ENCODE results near the gene MIA3. TPM values are rescaled to one million over a fixed set of nuclear protein-coding genes. Genes with fewer than 3 reads are reported as not detected.

MIA3 gene
- total and polyA plus RNA-seq, 9 of the 15 experiments (the other 6 are each of a cell fraction or from before 2014, with no cell fraction given) = 21.6 to 89.4 (median 40.8) TPM

DNA sequence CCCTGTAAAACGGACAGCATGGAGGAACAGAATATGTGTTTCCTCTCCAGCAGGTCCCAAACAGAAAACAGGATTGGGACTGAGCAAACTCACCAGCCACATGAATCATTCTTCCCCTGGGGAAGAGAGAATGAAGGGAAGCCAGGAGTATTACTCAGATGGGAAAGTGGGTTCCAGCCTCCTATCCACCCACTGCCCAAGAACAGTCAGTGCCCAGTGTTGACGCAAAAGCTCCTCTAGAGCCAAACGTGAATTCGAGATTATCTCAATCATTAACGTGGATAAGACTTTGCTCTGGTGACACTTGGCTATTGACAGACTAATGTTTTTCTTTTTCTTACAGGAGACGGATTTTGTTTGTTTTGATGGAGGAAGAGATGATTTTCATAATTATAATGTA lies 9.3 kb downstream of the MIA3 start:
- Histone ChIP-seq H4K20me1 (replicated peaks; ENCODE audit: control insufficient read depth, insufficient read depth, low read length) (no peaks in the 10 kb centered on the region), H3K9me1 (ENCODE audit: control insufficient read depth, insufficient read depth, low read length) (no peaks in the 10 kb centered on the region), H3K4me1 (replicated peaks in 1 of 2; ENCODE audit: control insufficient read depth in 2 of 2, insufficient read depth in 2 of 2, low read length in 2 of 2) (no peaks in the 10 kb centered on the region), H3K79me2 (ENCODE audit: control insufficient read depth, insufficient read depth, low read length) (no peaks in the 10 kb centered on the region), H3K4me3 (no peak overlapping the region), H3K9me3 (replicated peaks; ENCODE audit: control insufficient read depth, insufficient read depth, low read depth, low read length) (no peaks in the 10 kb centered on the region), H3K27ac (ENCODE audit: extremely low read depth, low read depth, low read length) (no peak overlapping the region), H2AFZ (ENCODE audit: low read depth, low read length) (no peak overlapping the region), H3K9ac (ENCODE audit: insufficient read depth in 1 of 2, low read depth in 2 of 2, low read length in 2 of 2) (no peak overlapping the region), H3K36me3 (ENCODE audit: control insufficient read depth, insufficient read depth, low read length) (peaks cover 94% of the 10 kb centered on the region), H3K27me3 (ENCODE audit: control insufficient read depth in 2 of 2, insufficient read depth in 2 of 2, low read length in 2 of 2) (no peaks in the 10 kb centered on the region), H3K4me2 (ENCODE audit: insufficient read depth, low read length) (no peak overlapping the region)
- CTCF ChIA-PET (ENCODE audit: low intra/inter-chr PET ratio) = no interaction called here
- DNase-seq (ENCODE audit: extremely low read depth in 1 of 4, low spot score in 3 of 4) (no peak), FAIRE-seq (no peak), ATAC-seq (no peak)
- no TSS peak for BruUV-seq (replicated peaks)
- TF ChIP-seq ESRRB (CRISPR knock-in tag; IDR thresholded peaks at IDR 0.05; ENCODE audit: borderline replicate concordance) = no peak
- in situ Hi-C loops (cut with MboI) = no loop called here
- 78% methylated on average over 6 of the region's 6 CpGs for WGBS (ENCODE audit: insufficient coverage, low coverage, missing lambda C conversion rate)
- intact Hi-C loops (cut with micrococcal nuclease) = no loop called here
- POLR2A ChIA-PET = interaction anchor here (0.7 kb wide), 1 partner anchor 74 kb away, joined by 4 read pairs; no protein-coding TSS in a partner anchor

- BruUV-seq (replicated peaks) = no TSS peak
- ATAC-seq (peak; percentile 33; the same call in 1 of the 3 replicates), FAIRE-seq (no peak), DNase-seq (ENCODE audit: extremely low read depth in 1 of 4, low spot score in 3 of 4) (no peak)
- ChIA-PET CTCF (ENCODE audit: low intra/inter-chr PET ratio) (no interaction called here), POLR2A (interaction anchor here (1.2 kb wide), 1 partner anchor 57 kb away, joined by 3 read pairs; no protein-coding TSS in a partner anchor)
- Histone ChIP-seq H3K79me2 (ENCODE audit: control insufficient read depth, insufficient read depth, low read length) (no peaks in the 10 kb centered on the region), H3K9me1 (ENCODE audit: control insufficient read depth, insufficient read depth, low read length) (no peaks in the 10 kb centered on the region), H3K4me3 (no peak overlapping the region), H2AFZ (ENCODE audit: low read depth, low read length) (no peak overlapping the region), H3K27ac (ENCODE audit: extremely low read depth, low read depth, low read length) (no peak overlapping the region), H3K4me1 (replicated peaks in 1 of 2; ENCODE audit: control insufficient read depth in 2 of 2, insufficient read depth in 2 of 2, low read length in 2 of 2) (no peaks in the 10 kb centered on the region), H3K36me3 (ENCODE audit: control insufficient read depth, insufficient read depth, low read length) (peaks cover 93% of the 10 kb centered on the region), H4K20me1 (replicated peaks; ENCODE audit: control insufficient read depth, insufficient read depth, low read length) (no peaks in the 10 kb centered on the region), H3K9ac (ENCODE audit: insufficient read depth in 1 of 2, low read depth in 2 of 2, low read length in 2 of 2) (no peak overlapping the region), H3K27me3 (ENCODE audit: control insufficient read depth in 2 of 2, insufficient read depth in 2 of 2, low read length in 2 of 2) (no peaks in the 10 kb centered on the region), H3K9me3 (replicated peaks; ENCODE audit: control insufficient read depth, insufficient read depth, low read depth, low read length) (no peaks in the 10 kb centered on the region), H3K4me2 (ENCODE audit: insufficient read depth, low read length) (no peak overlapping the region)
- intact Hi-C loops (cut with micrococcal nuclease) = loop anchor here (5.0 kb wide), 1 partner anchor 88 kb away; no protein-coding TSS in a partner anchor
- 80% methylated on average over 7 of the region's 7 CpGs for WGBS (ENCODE audit: insufficient coverage, low coverage, missing lambda C conversion rate)
- no peak for TF ChIP-seq RCOR1 (IDR thresholded peaks at IDR 0.05; ENCODE audit: borderline replicate concordance in 1 of 2, low read depth in 2 of 2, low read length in 2 of 2)
- TF ChIP-seq ELK1 (CRISPR knock-in tag; IDR thresholded peaks at IDR 0.05) = no peak
- no peak for TF ChIP-seq ZNF224 (CRISPR knock-in tag; IDR thresholded peaks at IDR 0.05)
- no peak for TF ChIP-seq ZNF175 (CRISPR knock-in tag; IDR thresholded peaks at IDR 0.05; ENCODE audit: low read depth)
- TF ChIP-seq PRPF4 (IDR thresholded peaks at IDR 0.05; ENCODE audit: insufficient read depth, low read depth, low read length, poor library complexity, severe bottlenecking) = no peak
- in situ Hi-C loops (cut with MboI) = loop anchor here (5.0 kb wide), 1 partner anchor 163 kb away; no protein-coding TSS in a partner anchor
Measured at GRCh38 chr1:222629921-222630535, 12.1 kb downstream of the MIA3 start.
